ENCODE measurements around the gene TRAF3IP3.

DNA sequence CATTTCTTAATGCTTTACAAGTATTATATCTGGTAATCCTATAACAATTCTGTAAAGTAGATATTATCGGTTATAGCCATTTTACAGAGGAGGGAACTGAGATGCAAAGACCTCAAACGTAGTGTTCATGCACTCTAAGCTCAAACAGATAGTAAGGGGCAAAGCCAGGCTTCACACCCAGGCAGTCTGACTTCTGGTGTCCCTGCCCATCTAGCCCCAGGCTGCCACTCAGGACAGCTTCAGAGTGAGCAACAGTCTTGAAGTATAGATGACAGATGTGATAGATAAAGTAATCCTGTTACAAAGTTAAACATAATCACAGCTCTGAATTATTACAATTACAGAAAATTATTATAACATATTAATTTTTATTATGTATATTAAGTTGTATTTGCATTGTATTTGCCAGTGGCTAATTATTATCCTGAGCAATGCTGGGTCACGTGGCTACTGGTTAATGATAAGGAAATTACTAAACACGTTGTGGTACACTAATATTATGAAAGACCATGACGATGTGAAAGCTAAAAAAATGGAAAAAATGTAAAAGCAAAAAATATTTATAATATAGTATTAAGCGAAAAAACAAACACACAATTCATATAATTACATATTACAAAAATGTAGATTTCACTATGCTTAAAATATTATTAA is 6.1 kb upstream of the TRAF3IP3 start:
- no peak for TF ChIP-seq CTCF (IDR thresholded peaks at IDR 0.05)
- TF ChIP-seq EZH2 (IDR thresholded peaks at IDR 0.05; ENCODE audit: borderline replicate concordance, insufficient read depth, low read depth, low read length, poor library complexity, severe bottlenecking): no peak
